Keratinocyte (primary cell): ENCODE data around the gene ITPKB. TPM values are rescaled to one million over a fixed set of nuclear protein-coding genes. Genes with fewer than 3 reads are reported as not detected.

Source experiments
- DNase-seq: peaks from one replicate; pipeline ENCODE4 v3.0.0-alpha.2; 2011; ENCODE audit warnings: low read depth, missing footprints, low spot score
- FAIRE-seq: peaks from 2 replicates; lab custom pipeline; 2011; peaks lifted over from hg19 to GRCh38; lab: Jason Lieb, UNC
- H2AFZ ChIP-seq: 2 replicates; pipeline ENCODE4 v1.6.0; 2012; ENCODE audit warnings: low read length, control low read depth, inconsistent platforms; ENCODE audit not compliant: control insufficient read depth
- H3K27ac ChIP-seq: 2 replicates; pipeline ENCODE4 v1.5.1; 2011; ENCODE audit warnings: low read length; ENCODE audit not compliant: control insufficient read depth, insufficient read depth
- H3K27me3 ChIP-seq: 3 replicates; pipeline ENCODE4 v1.6.0; 2011; ENCODE audit warnings: low read length; ENCODE audit not compliant: control insufficient read depth, insufficient read depth; ENCODE audit errors: extremely low read depth
- H3K36me3 ChIP-seq, 2 experiments: 2 replicates in 1 of 2; 3 replicates in 1 of 2; pipeline ENCODE4 v1.5.1; 2011; ENCODE audit warnings: low read length in 2 of 2, mild to moderate bottlenecking in 1 of 2; ENCODE audit not compliant: control insufficient read depth in 2 of 2, insufficient read depth in 2 of 2; ENCODE audit errors: extremely low read depth in 1 of 2
- H3K4me1 ChIP-seq: 3 replicates; pipeline ENCODE4 v1.5.1; 2011; ENCODE audit warnings: low read length; ENCODE audit not compliant: control insufficient read depth, insufficient read depth; ENCODE audit errors: extremely low read depth
- H3K4me2 ChIP-seq: 3 replicates; pipeline ENCODE4 v1.6.0; 2011; ENCODE audit warnings: low read depth, low read length; ENCODE audit not compliant: control insufficient read depth, insufficient read depth; ENCODE audit errors: extremely low read depth
- H3K4me3 ChIP-seq, 3 experiments: fragments of 200-600 bp in 1 of 3; sonication (generic) in 1 of 3; 2 replicates in 2 of 3; 3 replicates in 1 of 3; pipeline ENCODE4 v1.5.1; 2011 to 2016; ENCODE audit warnings: low read length in 3 of 3, mild to moderate bottlenecking in 3 of 3, control low read depth in 2 of 3, inconsistent platforms in 1 of 3, low read depth in 1 of 3, mixed read lengths in 1 of 3, mixed run types in 1 of 3, moderate library complexity in 1 of 3; ENCODE audit not compliant: control insufficient read depth in 2 of 3, insufficient read depth in 2 of 3; ENCODE audit errors: extremely low read depth in 1 of 3
- H3K79me2 ChIP-seq: 2 replicates; pipeline ENCODE4 v1.6.0; 2012; ENCODE audit warnings: low read length; ENCODE audit not compliant: control insufficient read depth, insufficient read depth
- H3K9ac ChIP-seq: 3 replicates; pipeline ENCODE4 v1.6.0; 2011; ENCODE audit warnings: low read length; ENCODE audit not compliant: control insufficient read depth, insufficient read depth; ENCODE audit errors: extremely low read depth
- H3K9me1 ChIP-seq: 3 replicates; pipeline ENCODE4 v1.6.0; 2011; ENCODE audit warnings: low read length; ENCODE audit not compliant: control insufficient read depth, insufficient read depth; ENCODE audit errors: extremely low read depth
- H3K9me3 ChIP-seq: 2 replicates; pipeline ENCODE4 v1.5.1; 2012; ENCODE audit warnings: low read depth, low read length; ENCODE audit not compliant: control insufficient read depth
- H4K20me1 ChIP-seq: 3 replicates; pipeline ENCODE4 v1.6.0; 2011; ENCODE audit warnings: low read length; ENCODE audit not compliant: control insufficient read depth, insufficient read depth; ENCODE audit errors: extremely low read depth
- EZH2 ChIP-seq: IDR thresholded peaks from one replicate; pipeline ENCODE4 v1.6.1; 2012; ENCODE audit warnings: inconsistent platforms, mild to moderate bottlenecking, low read length, moderate library complexity
- dilution Hi-C: fragments of 300-500 bp; cut with MboI; formaldehyde crosslinking; loops from one replicate; pipeline ENCODE4 v1.7.0; 2020; ENCODE audit warnings: low sequenced_read_pairs; ENCODE audit not compliant: extremely low pct_ligation_motif_present
- polyA plus RNA-seq, 5 experiments: library from polyadenylated mRNA; depleted of rRNA in 3 of 5; stranded (reverse) in 3 of 5; stranded (forward) in 1 of 5; unstranded in 1 of 5; fragments of >200 nt; gene quantifications; 1 replicate in 1 of 5; 2 replicates in 3 of 5; 3 replicates in 1 of 5; pipeline versions ENCODE4 v1.2.1 to v1.2.3, GENCODE V29; 2011 to 2012; ENCODE audit warnings: missing spikeins in 2 of 5, low read depth in 1 of 5, low replicate concordance in 1 of 5
- TF ChIP-seq, protein P1 (sequence below), 3 experiments: IDR thresholded peaks in 1 of 3; conservative IDR thresholded peaks in 1 of 3; optimal IDR thresholded peaks in 1 of 3; 2 replicates in 2 of 3; 3 replicates in 1 of 3; pipeline versions ENCODE3 to v1.5.1; 2011; ENCODE audit warnings: low read length in 3 of 3, mild to moderate bottlenecking in 3 of 3, moderate library complexity in 2 of 3, control low read depth in 1 of 3, inconsistent platforms in 1 of 3; ENCODE audit not compliant: insufficient read depth in 2 of 3; ENCODE audit errors: extremely low read depth in 1 of 3

The ITPKB gene
- polyA plus RNA-seq, 1 donor (not counting 4 experiments of a cell fraction or from before 2014, with no cell fraction given), result 3.2 TPM

DNA sequence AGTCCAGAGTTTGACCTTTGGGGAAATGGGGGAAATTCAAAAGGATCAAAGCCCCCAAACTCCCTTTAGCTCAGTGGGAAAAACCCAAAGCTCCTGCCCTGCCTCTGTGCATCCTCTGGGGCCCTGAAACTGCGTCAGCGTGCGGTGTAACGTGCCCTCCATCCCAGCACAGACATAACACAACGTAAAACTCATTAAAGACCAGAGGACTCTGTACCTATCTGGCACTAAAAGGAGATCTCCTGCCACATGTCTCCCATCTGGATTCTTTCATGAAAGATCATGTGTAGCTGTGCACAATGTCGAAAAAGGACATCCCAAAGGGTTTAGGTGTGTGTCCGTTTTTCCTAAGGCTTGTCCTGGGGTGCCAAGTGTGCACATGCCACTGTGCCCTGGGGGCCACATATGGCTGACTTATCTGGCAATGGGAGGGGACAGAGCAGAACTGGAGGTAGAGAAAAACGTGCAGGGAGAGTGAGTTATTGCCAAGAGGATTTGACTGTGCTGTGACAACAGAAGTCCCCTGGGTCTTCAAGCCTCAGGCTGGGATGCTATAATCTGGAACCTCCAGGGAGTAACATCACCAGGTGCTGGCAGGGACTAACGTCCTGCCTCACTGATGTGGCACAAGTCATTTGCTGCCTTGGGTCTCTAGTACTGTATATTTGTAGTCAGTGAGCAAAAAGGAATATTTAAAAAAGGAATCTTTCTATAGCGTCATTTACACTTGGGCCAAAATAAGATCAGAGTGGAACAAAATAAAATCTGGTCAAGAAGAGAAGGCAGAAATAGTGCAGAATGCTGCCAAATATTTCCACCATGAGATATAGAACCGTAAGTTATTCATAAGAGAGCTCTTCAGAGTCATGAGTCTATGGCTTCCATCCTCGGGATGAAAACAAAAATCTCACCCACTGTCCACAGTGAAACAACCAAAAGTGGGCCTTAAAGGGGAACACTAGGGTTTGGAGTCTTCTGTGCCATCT, 52.3 kb downstream of the ITPKB start:
- dilution Hi-C loops, result no loop called here
- Histone ChIP-seq H3K36me3 (no peaks in the 10 kb centered on the region), H4K20me1 (no peaks in the 10 kb centered on the region), H3K4me2 (no peak overlapping the region), H3K27me3 (no peaks in the 10 kb centered on the region), H3K27ac (no peak overlapping the region), H3K9ac (no peak overlapping the region), H3K4me3 (no peak overlapping the region), H3K79me2 (no peaks in the 10 kb centered on the region), H3K4me1 (peaks cover 9% of the 10 kb centered on the region), H3K9me3 (no peaks in the 10 kb centered on the region), H3K9me1 (peaks cover 2% of the 10 kb centered on the region), H2AFZ (no peak overlapping the region)
- TF ChIP-seq EZH2, result no peak
- TF ChIP-seq, protein P1, sequence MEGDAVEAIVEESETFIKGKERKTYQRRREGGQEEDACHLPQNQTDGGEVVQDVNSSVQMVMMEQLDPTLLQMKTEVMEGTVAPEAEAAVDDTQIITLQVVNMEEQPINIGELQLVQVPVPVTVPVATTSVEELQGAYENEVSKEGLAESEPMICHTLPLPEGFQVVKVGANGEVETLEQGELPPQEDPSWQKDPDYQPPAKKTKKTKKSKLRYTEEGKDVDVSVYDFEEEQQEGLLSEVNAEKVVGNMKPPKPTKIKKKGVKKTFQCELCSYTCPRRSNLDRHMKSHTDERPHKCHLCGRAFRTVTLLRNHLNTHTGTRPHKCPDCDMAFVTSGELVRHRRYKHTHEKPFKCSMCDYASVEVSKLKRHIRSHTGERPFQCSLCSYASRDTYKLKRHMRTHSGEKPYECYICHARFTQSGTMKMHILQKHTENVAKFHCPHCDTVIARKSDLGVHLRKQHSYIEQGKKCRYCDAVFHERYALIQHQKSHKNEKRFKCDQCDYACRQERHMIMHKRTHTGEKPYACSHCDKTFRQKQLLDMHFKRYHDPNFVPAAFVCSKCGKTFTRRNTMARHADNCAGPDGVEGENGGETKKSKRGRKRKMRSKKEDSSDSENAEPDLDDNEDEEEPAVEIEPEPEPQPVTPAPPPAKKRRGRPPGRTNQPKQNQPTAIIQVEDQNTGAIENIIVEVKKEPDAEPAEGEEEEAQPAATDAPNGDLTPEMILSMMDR (optimal IDR thresholded peaks at IDR 0.05 in 1 of 3, IDR thresholded peaks at IDR 0.05 in 1 of 3, conservative IDR thresholded peaks at IDR 0.05 in 1 of 3; ENCODE audit: extremely low read depth in 1 of 3, insufficient read depth in 2 of 3, low read length in 3 of 3), result no peak
- no peak for FAIRE-seq
- no peak for DNase-seq

DNA sequence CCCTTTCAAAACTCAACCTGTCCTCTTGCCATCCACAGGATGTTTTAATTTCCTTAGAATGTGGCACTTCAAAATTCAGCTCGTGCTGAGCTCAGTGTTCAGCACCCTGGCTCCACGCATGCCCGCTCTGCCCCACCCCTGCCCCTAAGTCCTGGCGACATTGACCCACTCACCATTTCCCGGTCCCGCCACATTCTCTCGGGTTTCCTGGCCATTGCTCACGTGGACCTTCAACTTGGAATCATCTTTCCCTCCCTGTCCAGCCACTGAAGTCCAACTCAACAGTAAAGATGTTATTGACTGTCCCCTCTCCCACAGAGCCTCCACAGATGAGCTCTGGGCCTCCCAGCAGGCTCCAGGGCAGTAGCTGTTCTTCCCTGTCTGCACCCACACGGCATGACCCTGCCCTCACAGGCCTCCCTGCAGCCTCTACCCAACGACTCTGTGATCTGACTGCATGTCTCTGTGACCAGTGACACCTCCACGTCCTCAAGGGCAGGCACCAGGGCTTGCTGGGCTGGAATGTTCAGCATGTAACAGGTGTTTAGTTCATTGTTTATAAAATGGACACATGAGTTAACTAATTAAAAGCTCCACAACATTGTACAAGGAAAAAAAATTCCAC, 53.8 kb downstream of the ITPKB start:
- FAIRE-seq (no peak), DNase-seq (no peak)
- no peak overlapping the region for H2AFZ ChIP-seq
- H3K4me2 ChIP-seq, result no peak overlapping the region
- H4K20me1 ChIP-seq, result no peaks in the 10 kb centered on the region
- dilution Hi-C loops, result no loop called here
- H3K9me3 ChIP-seq, result no peaks in the 10 kb centered on the region
- no peaks in the 10 kb centered on the region for H3K36me3 ChIP-seq
- H3K4me3 ChIP-seq, result no peak overlapping the region
- H3K27me3 ChIP-seq, result no peaks in the 10 kb centered on the region
- no peak overlapping the region for H3K27ac ChIP-seq
- no peak overlapping the region for H3K9ac ChIP-seq
- H3K79me2 ChIP-seq, result no peaks in the 10 kb centered on the region
- H3K9me1 ChIP-seq, result peaks cover 2% of the 10 kb centered on the region
- peaks cover 7% of the 10 kb centered on the region for H3K4me1 ChIP-seq
- TF ChIP-seq, protein P1 (optimal IDR thresholded peaks at IDR 0.05 in 1 of 3, IDR thresholded peaks at IDR 0.05 in 1 of 3, conservative IDR thresholded peaks at IDR 0.05 in 1 of 3; ENCODE audit: extremely low read depth in 1 of 3, insufficient read depth in 2 of 3, low read length in 3 of 3), result no peak
